ENCODE results near the gene RPL10.
A peak's percentile ranks its signal among the peaks of the same experiment; 100 is the strongest.

The RPL10 gene

GRCh38 chrX:154443992-154444754, 46.0 kb downstream of the RPL10 start, which contains the start of gene FAM50A:
Gene FAM50A, plus strand, starts transcription at chrX:154444141. Its CDS starts 95 bp downstream, at chrX:154444236.
- peak; percentile 47 for DNase-seq (ENCODE audit: insufficient read length, low spot score)
- FAIRE-seq: no peak

GRCh38 chrX:154444755-154445246, 46.6 kb downstream of the RPL10 start:
- FAIRE-seq: no peak
- DNase-seq (ENCODE audit: insufficient read length, low spot score): no peak

DNA sequence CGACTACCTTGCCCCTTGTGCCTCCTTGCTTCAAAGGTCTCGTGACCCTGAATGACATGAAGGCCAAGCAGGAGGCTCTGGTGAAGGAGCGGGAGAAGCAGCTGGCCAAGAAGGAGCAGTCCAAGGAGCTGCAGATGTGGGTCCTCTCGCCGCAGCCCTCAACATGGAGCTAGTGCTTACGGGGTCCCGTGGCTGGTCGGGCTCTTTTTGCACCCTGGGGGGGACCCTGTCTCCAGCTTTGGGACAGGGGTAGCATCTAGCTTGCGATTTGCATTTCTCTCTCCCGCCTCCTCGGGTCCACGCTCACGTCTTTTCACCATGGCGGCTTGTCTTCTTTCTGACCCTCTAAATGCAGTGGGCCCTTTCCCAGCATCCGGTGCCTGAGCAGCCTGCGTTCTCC, 47.6 kb downstream of the RPL10 start:
- FAIRE-seq (no peak), DNase-seq (ENCODE audit: insufficient read length, low spot score) (no peak)

GRCh38 chrX:154446430-154446829, 48.3 kb downstream of the RPL10 start:
- no peak for DNase-seq (ENCODE audit: insufficient read length, low spot score)
- FAIRE-seq: no peak

DNA sequence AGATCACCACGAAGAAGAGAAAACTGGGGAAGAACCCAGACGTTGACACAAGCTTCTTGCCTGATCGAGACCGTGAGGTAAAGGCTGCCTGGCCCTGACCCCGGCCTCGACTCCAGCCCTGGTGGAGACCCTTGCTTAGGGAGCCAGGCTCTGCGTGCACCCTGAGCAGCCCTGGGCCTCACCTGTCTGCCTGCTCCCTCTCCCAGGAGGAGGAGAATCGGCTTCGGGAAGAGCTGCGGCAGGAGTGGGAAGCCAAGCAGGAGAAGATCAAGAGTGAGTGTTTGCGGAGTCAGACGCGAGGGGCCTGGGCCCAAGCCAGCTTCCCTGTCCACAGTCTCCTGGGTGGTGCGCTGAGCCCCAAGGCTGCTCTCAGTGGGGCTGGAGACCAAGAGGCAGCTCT, 50.3 kb downstream of the RPL10 start:
- DNase-seq (ENCODE audit: insufficient read length, low spot score): no peak
- FAIRE-seq: no peak

- DNase-seq (ENCODE audit: insufficient read length, low spot score) (no peak), FAIRE-seq (no peak)
These were observed 51.4 kb downstream of the RPL10 start for GRCh38 chrX:154449618-154450017.

GRCh38 chrX:154450312-154450711, 52.1 kb downstream of the RPL10 start:
- FAIRE-seq: no peak
- DNase-seq (ENCODE audit: insufficient read length, low spot score): no peak

Measured in HTR-8/SVneo (cell line).